Skin epidermis (tissue), 12 donors: ENCODE results near the gene DNAH6.
"Not testable (repeated sequence)": the region's sequence is repeated elsewhere in the genome, so short reads cannot be mapped to it uniquely, and the experiment has no call there.

Source experiments
- H3K27ac ChIP-seq, 21 experiments: fragments of 200-600 bp; sonication (generic) in 11 of 21; one replicate each; pipeline ENCODE4 v1.5.0; 2020; ENCODE audit warnings: mild to moderate bottlenecking in 3 of 21, inconsistent platforms in 2 of 21, moderate library complexity in 2 of 21
- H3K4me3 ChIP-seq, 7 experiments: fragments of 200-600 bp; sonication (generic) in 2 of 7; one replicate each; pipeline ENCODE4 v1.5.0; 2020; ENCODE audit warnings: inconsistent platforms in 2 of 7, mild to moderate bottlenecking in 2 of 7, moderate library complexity in 1 of 7

The DNAH6 gene

GRCh38 chr2:84847326-84848050 is 331.2 kb downstream of the DNAH6 start:
- H3K4me3 ChIP-seq = no peak overlapping the region
- peak overlapping the region in 16 of 21 experiments; percentile 38 to 97 (median 78) for H3K27ac ChIP-seq

GRCh38 chr2:84849271-84849952 is 333.1 kb downstream of the DNAH6 start:
- H3K4me3 ChIP-seq = peak overlapping the region in 1 of 7 experiments; percentile 15
- H3K27ac ChIP-seq = peak overlapping the region in 6 of 21 experiments; percentile 37 to 97 (median 67)

- H3K27ac ChIP-seq = peak overlapping the region in 2 of 21 experiments; percentile 79 to 97
- H3K4me3 ChIP-seq = no peak overlapping the region
Observed at GRCh38 chr2:84850471-84850870, 334.2 kb downstream of the DNAH6 start.

GRCh38 chr2:84851876-84852275 is 335.6 kb downstream of the DNAH6 start:
- Histone ChIP-seq H3K27ac (no peak overlapping the region), H3K4me3 (no peak overlapping the region)

- H3K4me3 ChIP-seq = no peak overlapping the region
- H3K27ac ChIP-seq = peak overlapping the region in 3 of 21 experiments; percentile 27 to 50 (median 39)
Observed at GRCh38 chr2:84854850-84855249, 338.6 kb downstream of the DNAH6 start.

GRCh38 chr2:84855731-84856130 is 339.4 kb downstream of the DNAH6 start:
- no peak overlapping the region for H3K4me3 ChIP-seq

GRCh38 chr2:84856787-84857186 is 340.5 kb downstream of the DNAH6 start:
- no peak overlapping the region for H3K4me3 ChIP-seq
- peak overlapping the region in 3 of 21 experiments; percentile 5 to 60 (median 7) for H3K27ac ChIP-seq

More at GRCh38 chr2:84855731-84856130, 339.4 kb downstream of the DNAH6 start:
- H3K27ac ChIP-seq = peak overlapping the region in 2 of 21 experiments; percentile 27 to 50

- H3K4me3 ChIP-seq = no peak overlapping the region
- peak overlapping the region in 1 of 21 experiments; percentile 5 for H3K27ac ChIP-seq
Observed at GRCh38 chr2:84857566-84857965, 341.3 kb downstream of the DNAH6 start.

GRCh38 chr2:84858123-84858522 is 341.8 kb downstream of the DNAH6 start:
- H3K4me3 ChIP-seq = no peak overlapping the region
- peak overlapping the region in 1 of 21 experiments; percentile 14 for H3K27ac ChIP-seq

- Histone ChIP-seq H3K27ac (peak overlapping the region in 1 of 21 experiments; percentile 45), H3K4me3 (no peak overlapping the region)
Observed at GRCh38 chr2:84858937-84859336, 342.6 kb downstream of the DNAH6 start.

- Histone ChIP-seq H3K27ac (no peak overlapping the region), H3K4me3 (no peak overlapping the region)
Observed at GRCh38 chr2:84861539-84861938, 345.2 kb downstream of the DNAH6 start.

DNA sequence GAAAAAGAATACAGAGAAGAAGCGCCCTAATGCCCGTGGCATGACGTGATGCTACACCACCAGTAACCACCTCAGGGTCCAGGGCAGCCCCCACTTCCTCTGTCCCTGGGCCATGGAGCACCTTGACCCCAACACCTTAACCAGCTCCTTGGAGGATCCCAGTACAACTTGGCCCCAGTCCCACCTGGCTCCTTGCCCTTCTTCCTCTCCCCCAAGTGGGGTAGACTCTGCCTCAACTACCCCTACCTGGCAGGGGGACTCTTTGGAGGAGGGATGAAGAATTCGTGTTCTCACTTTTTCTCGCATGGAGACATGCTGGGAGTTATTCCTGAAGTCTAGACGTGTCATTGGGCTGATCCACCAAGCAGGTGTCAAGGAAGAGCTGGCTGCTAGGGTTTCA is 345.7 kb downstream of the DNAH6 start:
- Histone ChIP-seq H3K4me3 (no peak overlapping the region), H3K27ac (no peak overlapping the region)

GRCh38 chr2:84865181-84865783 is 349.0 kb downstream of the DNAH6 start:
- Histone ChIP-seq H3K27ac (peak overlapping the region in 4 of 21 experiments; percentile 31 to 56 (median 43)), H3K4me3 (no peak overlapping the region)

DNA sequence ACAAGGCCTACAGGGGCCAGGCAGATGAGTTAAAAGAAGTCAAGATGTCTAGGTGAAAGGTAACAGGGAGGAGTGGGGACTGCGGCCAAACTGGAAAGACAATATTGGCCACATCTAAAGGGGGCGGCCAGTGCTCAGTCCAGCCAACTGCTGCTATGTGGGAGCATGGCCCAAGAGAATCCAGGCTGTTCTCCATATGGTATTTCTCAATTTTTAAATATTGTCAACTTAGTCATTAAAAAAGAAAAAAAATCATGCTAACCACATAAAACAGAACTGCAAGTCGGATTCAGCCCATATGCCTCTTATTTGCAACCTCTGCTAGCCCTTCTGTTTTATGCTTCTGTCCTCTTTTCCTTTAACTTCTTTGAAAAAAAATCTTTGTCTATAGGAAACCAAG is 349.8 kb downstream of the DNAH6 start:
- H3K27ac ChIP-seq = peak overlapping the region in 2 of 21 experiments; percentile 38 to 48

GRCh38 chr2:84868327-84868726 is 352.0 kb downstream of the DNAH6 start:
- not testable (repeated sequence) for H3K27ac ChIP-seq, H3K4me3 ChIP-seq

More for the DNA sequence above, 349.8 kb downstream of the DNAH6 start:
- no peak overlapping the region for H3K4me3 ChIP-seq
